ENCODE measurements around the gene BCL2L1.
A peak's percentile ranks its signal among the peaks of the same experiment; 100 is the strongest.

The BCL2L1 gene

GRCh38 chr20:31663838-31664695 is 58.6 kb downstream of the BCL2L1 start:
- no peaks in the 10 kb centered on the region for H3K27me3 ChIP-seq (replicated peaks in 2 of 5; ENCODE audit: control insufficient read depth in 4 of 5, insufficient read depth in 5 of 5, low read length in 4 of 5)
- ChIA-PET CTCF (interaction anchor here (0.7 to 10.0 kb wide), 15 partner anchors 8 to 105 kb away, joined by 3 to 280 read pairs (median 4); partner anchors contain the start of gene BCL2L1), POLR2A (interaction anchor here (1.5 kb wide), 1 partner anchor 59 kb away, joined by 10 read pairs; no protein-coding TSS in a partner anchor)
- no peak for DNase-seq
- peak overlapping the region in 1 of 2 experiments; percentile 43 for H3K27ac ChIP-seq (ENCODE audit: insufficient read depth in 1 of 2, low read depth in 1 of 2, low read length in 2 of 2, poor library complexity in 1 of 2, severe bottlenecking in 2 of 2)
- H3K9me3 ChIP-seq (ENCODE audit: control extremely low read depth in 1 of 5, control insufficient read depth in 4 of 5, insufficient read depth in 2 of 5, low read depth in 1 of 5, low read length in 4 of 5) = no peaks in the 10 kb centered on the region
- H3K36me3 ChIP-seq (ENCODE audit: control insufficient read depth in 4 of 4, insufficient read depth in 4 of 4, low read length in 3 of 4) = peaks cover 2 to 22% (median 19%) of the 10 kb centered on the region in 4 experiments
- peaks cover 0 to 52% (median 36%) of the 10 kb centered on the region in 4 experiments for H3K4me1 ChIP-seq (ENCODE audit: control extremely low read depth in 1 of 4, control insufficient read depth in 4 of 4, insufficient read depth in 4 of 4, low read length in 3 of 4)
- H3K4me3 ChIP-seq (ENCODE audit: control insufficient read depth in 1 of 7, extremely low read depth in 1 of 7, insufficient read depth in 4 of 7, low read depth in 2 of 7, low read length in 6 of 7) = no peak overlapping the region
- 84% methylated on average over 5 of the region's 11 CpGs for WGBS (ENCODE audit: insufficient coverage)

DNA sequence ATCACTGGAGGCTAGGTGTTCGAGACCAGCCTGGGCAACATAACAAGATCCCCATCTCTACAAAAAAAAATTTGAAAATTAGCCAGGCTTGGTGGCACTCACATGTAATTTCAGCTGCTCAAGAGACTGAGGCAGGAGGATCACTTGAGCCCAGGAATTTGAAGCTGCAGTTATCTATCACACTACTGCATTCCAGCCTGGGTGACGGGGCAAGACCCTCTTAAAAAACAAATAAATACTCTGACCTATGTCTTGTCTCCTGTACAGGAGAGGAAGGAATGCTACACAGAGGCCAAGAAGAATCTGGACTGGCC is 59.2 kb downstream of the BCL2L1 start:
- H3K36me3 ChIP-seq (ENCODE audit: control insufficient read depth in 4 of 4, insufficient read depth in 4 of 4, low read length in 3 of 4) = peaks cover 2 to 22% (median 19%) of the 10 kb centered on the region in 4 experiments
- peaks cover 0 to 52% (median 36%) of the 10 kb centered on the region in 4 experiments for H3K4me1 ChIP-seq (ENCODE audit: control extremely low read depth in 1 of 4, control insufficient read depth in 4 of 4, insufficient read depth in 4 of 4, low read length in 3 of 4)
- H3K9me3 ChIP-seq (ENCODE audit: control extremely low read depth in 1 of 5, control insufficient read depth in 4 of 5, insufficient read depth in 2 of 5, low read depth in 1 of 5, low read length in 4 of 5) = no peaks in the 10 kb centered on the region
- no peak for DNase-seq
- CTCF ChIA-PET = interaction anchor here (0.7 to 10.0 kb wide), 7 partner anchors 8 to 58 kb away, joined by 3 to 280 read pairs (median 4); partner anchors contain the start of gene BCL2L1
- no peaks in the 10 kb centered on the region for H3K27me3 ChIP-seq (replicated peaks in 2 of 5; ENCODE audit: control insufficient read depth in 4 of 5, insufficient read depth in 5 of 5, low read length in 4 of 5)
- no peak overlapping the region for H3K4me3 ChIP-seq (ENCODE audit: control insufficient read depth in 1 of 7, extremely low read depth in 1 of 7, insufficient read depth in 4 of 7, low read depth in 2 of 7, low read length in 6 of 7)
- WGBS (ENCODE audit: insufficient coverage) = no CpG with 5 or more reads among the region's 2 CpGs
- POLR2A ChIA-PET = interaction anchor here (3.3 kb wide), 1 partner anchor 60 kb away, joined by 17 read pairs; the partner anchor contains the start of gene BCL2L1
- H3K27ac ChIP-seq (ENCODE audit: insufficient read depth in 1 of 2, low read depth in 1 of 2, low read length in 2 of 2, poor library complexity in 1 of 2, severe bottlenecking in 2 of 2) = no peak overlapping the region

DNA sequence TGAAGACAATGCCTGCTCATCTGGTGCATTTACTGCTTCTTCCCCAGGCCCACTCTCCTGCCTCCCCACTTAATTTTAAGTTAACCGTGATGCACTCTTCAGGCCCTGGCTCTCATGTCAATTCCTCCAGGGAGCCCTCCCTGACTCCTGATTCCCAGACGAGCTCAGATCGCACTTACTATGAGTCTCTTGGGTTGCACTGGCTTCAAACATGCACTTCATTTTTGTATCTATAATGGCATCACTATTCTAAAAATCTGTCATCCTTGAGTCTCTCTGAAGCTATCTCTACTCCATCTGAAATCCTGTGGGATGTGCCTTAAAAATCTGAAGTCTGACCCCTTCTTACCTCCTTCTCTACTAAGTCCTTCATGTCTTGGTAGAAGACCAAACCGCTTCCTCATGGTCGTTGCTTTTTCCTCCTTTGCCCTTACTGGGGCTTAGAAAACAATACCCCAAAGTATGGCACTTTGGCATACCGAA is 60.3 kb downstream of the BCL2L1 start:
- Histone ChIP-seq H3K27ac (ENCODE audit: insufficient read depth in 1 of 2, low read depth in 1 of 2, low read length in 2 of 2, poor library complexity in 1 of 2, severe bottlenecking in 2 of 2) (peak overlapping the region in 1 of 2 experiments; percentile 33), H3K9me3 (ENCODE audit: control extremely low read depth in 1 of 5, control insufficient read depth in 4 of 5, insufficient read depth in 2 of 5, low read depth in 1 of 5, low read length in 4 of 5) (no peaks in the 10 kb centered on the region), H3K4me3 (ENCODE audit: control insufficient read depth in 1 of 7, extremely low read depth in 1 of 7, insufficient read depth in 4 of 7, low read depth in 2 of 7, low read length in 6 of 7) (peak overlapping the region in 1 of 7 experiments; percentile 63), H3K27me3 (replicated peaks in 2 of 5; ENCODE audit: control insufficient read depth in 4 of 5, insufficient read depth in 5 of 5, low read length in 4 of 5) (no peaks in the 10 kb centered on the region), H3K4me1 (ENCODE audit: control extremely low read depth in 1 of 4, control insufficient read depth in 4 of 4, insufficient read depth in 4 of 4, low read length in 3 of 4) (peaks cover 0 to 43% (median 27%) of the 10 kb centered on the region in 4 experiments), H3K36me3 (ENCODE audit: control insufficient read depth in 4 of 4, insufficient read depth in 4 of 4, low read length in 3 of 4) (peaks cover 2 to 22% (median 19%) of the 10 kb centered on the region in 4 experiments)
- 77% methylated on average over 5 of the region's 6 CpGs for WGBS (ENCODE audit: insufficient coverage)
- ChIA-PET POLR2A (interaction anchor here (0.6 to 3.3 kb wide), 3 partner anchors 13 to 61 kb away, joined by 4 to 17 read pairs (median 12); partner anchors contain the start of gene BCL2L1), CTCF (interaction anchor here (0.6 to 10.0 kb wide), 23 partner anchors 8 to 101 kb away, joined by 3 to 280 read pairs (median 10); partner anchors contain the start of gene BCL2L1)
- DNase-seq = no peak

DNA sequence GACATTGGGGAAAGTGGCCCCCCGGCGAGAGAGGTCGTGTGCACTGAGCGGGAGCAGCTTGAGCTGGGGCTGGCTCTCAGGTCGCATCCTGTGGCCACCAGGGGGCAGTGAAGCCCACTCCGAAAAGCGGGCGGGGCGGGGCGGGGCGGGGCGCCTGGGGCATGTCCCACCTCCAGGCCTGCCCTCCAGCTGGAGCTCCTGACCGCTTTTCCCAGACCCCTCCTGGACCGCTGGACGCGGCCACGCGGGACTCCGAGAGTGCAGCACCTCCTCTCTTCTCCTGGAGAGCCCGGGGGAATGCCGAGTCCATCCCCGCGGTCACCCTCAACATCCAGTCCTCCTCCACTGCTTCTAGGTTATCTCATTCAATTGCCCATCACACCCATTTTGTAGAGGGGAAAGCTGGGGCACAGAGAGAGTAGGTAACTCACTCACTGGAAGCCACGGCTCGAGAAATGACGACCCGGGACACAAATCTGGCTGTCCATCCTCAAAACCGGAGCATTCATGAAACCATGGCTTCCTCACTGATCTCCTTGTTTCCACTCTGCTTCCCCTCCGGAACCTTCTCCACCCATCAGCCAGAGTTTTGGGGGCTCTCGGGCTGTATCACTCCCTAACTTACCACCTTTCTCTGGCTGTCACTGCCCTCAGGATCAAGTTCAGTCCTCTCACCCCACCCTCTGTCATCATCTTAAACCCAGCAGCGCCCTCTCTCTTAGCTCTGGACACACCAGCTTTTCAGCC is 60.9 kb downstream of the BCL2L1 start:
- 16% methylated on average over 12 of the region's 31 CpGs for WGBS (ENCODE audit: insufficient coverage)
- Histone ChIP-seq H3K4me3 (ENCODE audit: control insufficient read depth in 1 of 7, extremely low read depth in 1 of 7, insufficient read depth in 4 of 7, low read depth in 2 of 7, low read length in 6 of 7) (peak overlapping the region in 6 of 7 experiments; percentile 35 to 78 (median 56)), H3K27ac (ENCODE audit: insufficient read depth in 1 of 2, low read depth in 1 of 2, low read length in 2 of 2, poor library complexity in 1 of 2, severe bottlenecking in 2 of 2) (peak overlapping the region in 1 of 2 experiments; percentile 37), H3K36me3 (ENCODE audit: control insufficient read depth in 4 of 4, insufficient read depth in 4 of 4, low read length in 3 of 4) (peaks cover 2 to 22% (median 19%) of the 10 kb centered on the region in 4 experiments), H3K4me1 (ENCODE audit: control extremely low read depth in 1 of 4, control insufficient read depth in 4 of 4, insufficient read depth in 4 of 4, low read length in 3 of 4) (peaks cover 0 to 37% (median 21%) of the 10 kb centered on the region in 4 experiments), H3K9me3 (ENCODE audit: control extremely low read depth in 1 of 5, control insufficient read depth in 4 of 5, insufficient read depth in 2 of 5, low read depth in 1 of 5, low read length in 4 of 5) (no peaks in the 10 kb centered on the region), H3K27me3 (replicated peaks in 2 of 5; ENCODE audit: control insufficient read depth in 4 of 5, insufficient read depth in 5 of 5, low read length in 4 of 5) (no peaks in the 10 kb centered on the region)
- ChIA-PET CTCF (interaction anchor here (0.6 to 10.0 kb wide), 32 partner anchors 8 to 101 kb away, joined by 3 to 280 read pairs (median 6); partner anchors contain the start of gene BCL2L1), POLR2A (interaction anchor here (2.8 to 3.3 kb wide), 2 partner anchors 13 to 62 kb away, joined by 12 to 17 read pairs; partner anchors contain the start of gene BCL2L1)
- DNase-seq = peak; percentile 62 to 71 (median 70)

DNA sequence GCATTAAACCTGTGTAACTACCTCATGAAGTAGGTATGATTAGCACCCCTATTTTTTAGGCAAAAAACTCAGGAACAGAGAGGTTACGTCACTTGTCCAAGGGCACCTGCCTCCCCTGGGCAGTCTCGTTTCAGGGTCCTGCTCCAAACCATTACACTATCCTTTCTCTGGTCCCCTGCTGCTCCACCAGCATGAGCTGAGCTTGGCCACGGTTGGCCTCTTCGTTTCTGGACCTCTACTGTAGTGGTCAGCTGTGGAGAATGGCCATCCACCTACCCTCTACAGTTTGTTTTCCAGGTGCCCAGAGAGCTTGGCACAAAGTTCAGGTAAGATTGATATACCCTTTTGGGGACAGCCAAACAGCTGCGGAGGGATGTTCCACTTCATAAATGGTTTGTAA is 68.1 kb downstream of the BCL2L1 start:
- no peak for DNase-seq
- WGBS (ENCODE audit: insufficient coverage) = 96% methylated on average over 4 of the region's 5 CpGs
- H3K27me3 ChIP-seq (replicated peaks in 2 of 5; ENCODE audit: control insufficient read depth in 4 of 5, insufficient read depth in 5 of 5, low read length in 4 of 5) = no peaks in the 10 kb centered on the region
- H3K9me3 ChIP-seq (ENCODE audit: control extremely low read depth in 1 of 5, control insufficient read depth in 4 of 5, insufficient read depth in 2 of 5, low read depth in 1 of 5, low read length in 4 of 5) = no peaks in the 10 kb centered on the region
- no peak overlapping the region for H3K27ac ChIP-seq (ENCODE audit: insufficient read depth in 1 of 2, low read depth in 1 of 2, low read length in 2 of 2, poor library complexity in 1 of 2, severe bottlenecking in 2 of 2)
- POLR2A ChIA-PET = no interaction called here
- H3K4me3 ChIP-seq (ENCODE audit: control insufficient read depth in 1 of 7, extremely low read depth in 1 of 7, insufficient read depth in 4 of 7, low read depth in 2 of 7, low read length in 6 of 7) = no peak overlapping the region
- no peaks in the 10 kb centered on the region for H3K36me3 ChIP-seq (ENCODE audit: control insufficient read depth in 4 of 4, insufficient read depth in 4 of 4, low read length in 3 of 4)
- CTCF ChIA-PET = interaction anchor here (0.9 to 2.3 kb wide), 3 partner anchors 20 to 70 kb away, joined by 3 to 8 read pairs (median 3); no protein-coding TSS in a partner anchor
- no peaks in the 10 kb centered on the region for H3K4me1 ChIP-seq (ENCODE audit: control extremely low read depth in 1 of 4, control insufficient read depth in 4 of 4, insufficient read depth in 4 of 4, low read length in 3 of 4)

GRCh38 chr20:31653561-31653960 is 69.1 kb downstream of the BCL2L1 start:
- H3K9me3 ChIP-seq (ENCODE audit: control extremely low read depth in 1 of 5, control insufficient read depth in 4 of 5, insufficient read depth in 2 of 5, low read depth in 1 of 5, low read length in 4 of 5) = no peaks in the 10 kb centered on the region
- DNase-seq = no peak
- H3K36me3 ChIP-seq (ENCODE audit: control insufficient read depth in 4 of 4, insufficient read depth in 4 of 4, low read length in 3 of 4) = no peaks in the 10 kb centered on the region
- POLR2A ChIA-PET = no interaction called here
- no peak overlapping the region for H3K4me3 ChIP-seq (ENCODE audit: control insufficient read depth in 1 of 7, extremely low read depth in 1 of 7, insufficient read depth in 4 of 7, low read depth in 2 of 7, low read length in 6 of 7)
- no peaks in the 10 kb centered on the region for H3K4me1 ChIP-seq (ENCODE audit: control extremely low read depth in 1 of 4, control insufficient read depth in 4 of 4, insufficient read depth in 4 of 4, low read length in 3 of 4)
- no peaks in the 10 kb centered on the region for H3K27me3 ChIP-seq (replicated peaks in 2 of 5; ENCODE audit: control insufficient read depth in 4 of 5, insufficient read depth in 5 of 5, low read length in 4 of 5)
- 55% methylated on average over 5 of the region's 5 CpGs for WGBS (ENCODE audit: insufficient coverage)
- CTCF ChIA-PET = interaction anchor here (0.9 to 2.3 kb wide), 3 partner anchors 9 to 71 kb away, joined by 3 to 8 read pairs (median 6); no protein-coding TSS in a partner anchor
- H3K27ac ChIP-seq (ENCODE audit: insufficient read depth in 1 of 2, low read depth in 1 of 2, low read length in 2 of 2, poor library complexity in 1 of 2, severe bottlenecking in 2 of 2) = no peak overlapping the region
